ENCODE measurements around the gene DGKE.
A peak's percentile ranks its signal among the peaks of the same experiment; 100 is the strongest.

Gene DGKE

GRCh38 chr17:56845934-56846333, 12.0 kb downstream of the DGKE start:
- DNase-seq: no peak

- DNase-seq: no peak
Observed at GRCh38 chr17:56847106-56847505, 13.2 kb downstream of the DGKE start.

GRCh38 chr17:56849131-56849530, 15.2 kb downstream of the DGKE start:
- no peak for DNase-seq

GRCh38 chr17:56850591-56850990, 16.6 kb downstream of the DGKE start:
- DNase-seq: no peak

- no peak for DNase-seq
Observed at GRCh38 chr17:56851008-56851407, 17.1 kb downstream of the DGKE start.

GRCh38 chr17:56861899-56862298, 27.9 kb downstream of the DGKE start:
- no peak for DNase-seq

GRCh38 chr17:56863974-56864373, 30.0 kb downstream of the DGKE start:
- no peak for DNase-seq

- DNase-seq: no peak
Observed at GRCh38 chr17:56866076-56866475, 32.1 kb downstream of the DGKE start.

GRCh38 chr17:56866496-56866895, 32.5 kb downstream of the DGKE start:
- no peak for DNase-seq

- no peak for DNase-seq
Observed at GRCh38 chr17:56867948-56868376, 34.0 kb downstream of the DGKE start.

- no peak for DNase-seq
Observed at GRCh38 chr17:56868716-56869115, 34.8 kb downstream of the DGKE start.

GRCh38 chr17:56870081-56870651, 36.2 kb downstream of the DGKE start:
- no peak for DNase-seq

- no peak for DNase-seq
Observed at GRCh38 chr17:56876766-56877179, 42.8 kb downstream of the DGKE start.

- DNase-seq: no peak
Observed at GRCh38 chr17:56879280-56879679, 45.3 kb downstream of the DGKE start.

GRCh38 chr17:56880133-56880532, 46.2 kb downstream of the DGKE start:
- DNase-seq: peak in 1 of 58 donors; percentile 8

- DNase-seq: no peak
Observed at GRCh38 chr17:56880571-56880970, 46.6 kb downstream of the DGKE start.

GRCh38 chr17:56881685-56882295, 47.8 kb downstream of the DGKE start:
- DNase-seq: no peak

- DNase-seq: no peak
Observed at GRCh38 chr17:56883616-56884015, 49.7 kb downstream of the DGKE start.

- DNase-seq: no peak
Observed at GRCh38 chr17:56884483-56885311, 50.7 kb downstream of the DGKE start.

- DNase-seq: no peak
Observed at GRCh38 chr17:56885312-56885657, 51.3 kb downstream of the DGKE start.

- DNase-seq: no peak
Observed at GRCh38 chr17:56886288-56886731, 52.4 kb downstream of the DGKE start.

GRCh38 chr17:56887105-56887504, 53.2 kb downstream of the DGKE start:
- no peak for DNase-seq
